ENCODE results near the gene DRC7.

The DRC7 gene

GRCh38 chr16:57704011-57704904, 9.7 kb downstream of the DRC7 start:
- TF ChIP-seq ZFX (IDR thresholded peaks at IDR 0.05; ENCODE audit: borderline replicate concordance) (no peak), CTCF (IDR thresholded peaks at IDR 0.05) (no peak)
- peak overlapping the region; percentile 89 for H3K27ac ChIP-seq

GRCh38 chr16:57704905-57705852, 10.6 kb downstream of the DRC7 start:
- TF ChIP-seq ZFX (IDR thresholded peaks at IDR 0.05; ENCODE audit: borderline replicate concordance) (no peak), CTCF (IDR thresholded peaks at IDR 0.05) (no peak)
- H3K27ac ChIP-seq: peak overlapping the region; percentile 89

GRCh38 chr16:57706717-57707116, 12.1 kb downstream of the DRC7 start:
- TF ChIP-seq CTCF (IDR thresholded peaks at IDR 0.05): no peak
- no peak for TF ChIP-seq ZFX (IDR thresholded peaks at IDR 0.05; ENCODE audit: borderline replicate concordance)

GRCh38 chr16:57707331-57707730, 12.7 kb downstream of the DRC7 start:
- no peak overlapping the region for H3K27ac ChIP-seq
- TF ChIP-seq ZFX (IDR thresholded peaks at IDR 0.05; ENCODE audit: borderline replicate concordance): no peak

More at GRCh38 chr16:57706717-57707116, 12.1 kb downstream of the DRC7 start:
- no peak overlapping the region for H3K27ac ChIP-seq

GRCh38 chr16:57708168-57708567, 13.6 kb downstream of the DRC7 start:
- no peak overlapping the region for H3K27ac ChIP-seq

GRCh38 chr16:57709663-57710062, 15.1 kb downstream of the DRC7 start:
- TF ChIP-seq CTCF (IDR thresholded peaks at IDR 0.05): no peak
- TF ChIP-seq ZFX (IDR thresholded peaks at IDR 0.05; ENCODE audit: borderline replicate concordance): no peak
- H3K27ac ChIP-seq: no peak overlapping the region

More at GRCh38 chr16:57708168-57708567, 13.6 kb downstream of the DRC7 start:
- TF ChIP-seq ZFX (IDR thresholded peaks at IDR 0.05; ENCODE audit: borderline replicate concordance) (no peak), CTCF (IDR thresholded peaks at IDR 0.05) (no peak)

GRCh38 chr16:57711346-57711745, 16.7 kb downstream of the DRC7 start:
- H3K27ac ChIP-seq: no peak overlapping the region
- TF ChIP-seq CTCF (IDR thresholded peaks at IDR 0.05) (no peak), ZFX (IDR thresholded peaks at IDR 0.05; ENCODE audit: borderline replicate concordance) (no peak)

Measured in 22Rv1 (cell line).